Measurements from ENCODE around the gene PDE1C.

Gene PDE1C

GRCh38 chr7:31794851-31795344, 275.3 kb downstream of the PDE1C start:
- no peak overlapping the region for H3K4me3 ChIP-seq (ENCODE audit: low read depth, low read length)
- DNase-seq (ENCODE audit: low read depth), result no peak
- no peak for TF ChIP-seq CTCF (conservative IDR thresholded peaks at IDR 0.05; ENCODE audit: low read depth, low read length)

GRCh38 chr7:31791881-31792280, 278.3 kb downstream of the PDE1C start:
- TF ChIP-seq CTCF (conservative IDR thresholded peaks at IDR 0.05; ENCODE audit: low read depth, low read length), result no peak
- H3K4me3 ChIP-seq (ENCODE audit: low read depth, low read length), result no peak overlapping the region
- DNase-seq (ENCODE audit: low read depth), result no peak

- H3K4me3 ChIP-seq (ENCODE audit: low read depth, low read length), result no peak overlapping the region
- TF ChIP-seq CTCF (conservative IDR thresholded peaks at IDR 0.05; ENCODE audit: low read depth, low read length), result no peak
- DNase-seq (ENCODE audit: low read depth), result no peak
These were observed 281.1 kb downstream of the PDE1C start for GRCh38 chr7:31788883-31789680.

GRCh38 chr7:31788445-31788844, 281.8 kb downstream of the PDE1C start:
- no peak for TF ChIP-seq CTCF (conservative IDR thresholded peaks at IDR 0.05; ENCODE audit: low read depth, low read length)
- DNase-seq (ENCODE audit: low read depth), result no peak
- no peak overlapping the region for H3K4me3 ChIP-seq (ENCODE audit: low read depth, low read length)

- no peak for DNase-seq (ENCODE audit: low read depth)
- no peak overlapping the region for H3K4me3 ChIP-seq (ENCODE audit: low read depth, low read length)
- no peak for TF ChIP-seq CTCF (conservative IDR thresholded peaks at IDR 0.05; ENCODE audit: low read depth, low read length)
These were observed 283.9 kb downstream of the PDE1C start for GRCh38 chr7:31786326-31786725.

- DNase-seq (ENCODE audit: low read depth), result no peak
- no peak for TF ChIP-seq CTCF (conservative IDR thresholded peaks at IDR 0.05; ENCODE audit: low read depth, low read length)
These were observed 285.1 kb downstream of the PDE1C start for GRCh38 chr7:31785101-31785500.

GRCh38 chr7:31783221-31783620, 287.0 kb downstream of the PDE1C start:
- no peak overlapping the region for H3K4me3 ChIP-seq (ENCODE audit: low read depth, low read length)
- DNase-seq (ENCODE audit: low read depth), result no peak
- no peak for TF ChIP-seq CTCF (conservative IDR thresholded peaks at IDR 0.05; ENCODE audit: low read depth, low read length)

More at GRCh38 chr7:31785101-31785500, 285.1 kb downstream of the PDE1C start:
- no peak overlapping the region for H3K4me3 ChIP-seq (ENCODE audit: low read depth, low read length)
